HG03457 (cell line): ENCODE data around the gene BPGM.
A peak's percentile ranks its signal among the peaks of the same experiment; 100 is the strongest.

Source experiments
- ATAC-seq: cut with Tn5 transposase; IDR thresholded peaks from one replicate; pipeline ENCODE4 v1.9.1; 2021; ENCODE audit warnings: moderate number of reproducible peaks; ENCODE audit not compliant: unreplicated experiment

The BPGM gene

DNA sequence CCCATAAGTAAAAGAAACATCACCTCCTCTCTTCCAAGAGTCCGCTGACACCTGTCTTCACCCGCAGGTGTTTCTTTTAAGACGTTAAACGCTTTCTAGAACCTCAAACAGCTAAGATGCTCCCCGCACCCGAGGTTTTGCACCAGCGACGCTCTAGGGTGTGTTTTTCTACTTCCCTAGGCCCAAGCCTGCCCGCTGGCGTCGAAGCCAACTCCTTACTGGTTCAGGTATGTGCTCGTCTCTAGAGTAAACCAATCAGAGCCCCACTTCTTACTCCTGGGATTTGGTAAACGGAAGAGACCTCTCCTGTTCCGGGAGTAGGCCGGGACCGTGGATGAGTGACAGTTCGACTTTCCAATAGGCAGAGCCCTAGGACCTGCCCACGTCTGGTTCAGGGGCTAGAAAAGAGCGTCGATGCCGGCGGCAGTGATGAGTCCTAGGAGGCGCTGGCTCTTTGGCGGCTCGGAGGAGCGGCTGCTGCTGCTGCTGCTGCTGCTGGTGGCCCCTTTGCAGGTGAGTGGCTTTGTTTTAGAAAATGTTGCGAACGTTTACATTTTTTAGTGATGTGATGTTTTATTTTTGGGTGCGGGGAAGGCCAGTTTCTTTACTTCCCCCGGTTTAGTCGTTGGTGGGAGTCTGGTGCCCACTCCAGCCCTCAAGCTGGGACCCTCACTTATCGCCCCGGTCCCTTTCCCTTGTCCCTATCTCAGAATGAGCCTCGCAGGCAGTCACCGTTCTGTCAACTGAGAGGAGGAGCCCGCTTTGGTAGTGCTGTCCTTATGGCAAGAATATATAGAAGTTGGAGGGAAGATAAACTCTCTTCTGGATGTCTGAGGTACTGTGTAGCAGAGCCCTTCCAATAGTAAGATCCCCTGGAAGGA is at the start of gene BPGM:
Gene BPGM (plus strand): TSS at position 429 of the 881 bp plus-strand sequence. CDS start 14,655 bp downstream, outside the sequence.
- ATAC-seq, result peak; percentile 98

- ATAC-seq, result no peak
Measured at GRCh38 chr7:134599371-134599770, 47.3 kb upstream of the BPGM start.

GRCh38 chr7:134601459-134601858 is 45.2 kb upstream of the BPGM start:
- no peak for ATAC-seq

DNA sequence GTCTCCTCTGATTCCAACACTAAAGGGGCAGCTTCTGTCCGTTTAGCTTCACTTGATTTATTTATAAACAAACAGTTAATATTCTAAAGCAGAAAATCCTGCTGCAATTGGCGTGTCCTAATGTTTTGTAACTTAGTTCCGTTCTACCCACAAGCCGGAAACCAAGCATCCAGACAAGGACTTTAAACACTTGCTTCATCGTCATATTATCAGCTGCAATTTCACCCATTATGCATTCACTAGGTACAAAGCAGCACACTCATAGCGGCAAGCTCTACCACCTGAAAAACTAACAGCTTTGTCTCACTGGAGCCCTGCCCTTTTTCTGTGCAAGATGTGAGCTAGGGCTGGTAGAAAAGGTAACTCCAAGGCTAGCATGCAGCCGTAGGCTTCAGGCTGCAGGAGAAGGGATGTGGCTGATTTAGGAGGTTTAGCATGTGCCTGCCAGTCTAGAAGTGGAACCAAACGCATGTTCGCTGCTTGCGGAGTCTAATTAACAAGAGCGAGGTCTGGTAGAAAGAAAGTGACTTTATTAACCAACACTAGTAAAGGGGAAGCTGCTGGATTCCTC is 43.7 kb upstream of the BPGM start:
- no peak for ATAC-seq

DNA sequence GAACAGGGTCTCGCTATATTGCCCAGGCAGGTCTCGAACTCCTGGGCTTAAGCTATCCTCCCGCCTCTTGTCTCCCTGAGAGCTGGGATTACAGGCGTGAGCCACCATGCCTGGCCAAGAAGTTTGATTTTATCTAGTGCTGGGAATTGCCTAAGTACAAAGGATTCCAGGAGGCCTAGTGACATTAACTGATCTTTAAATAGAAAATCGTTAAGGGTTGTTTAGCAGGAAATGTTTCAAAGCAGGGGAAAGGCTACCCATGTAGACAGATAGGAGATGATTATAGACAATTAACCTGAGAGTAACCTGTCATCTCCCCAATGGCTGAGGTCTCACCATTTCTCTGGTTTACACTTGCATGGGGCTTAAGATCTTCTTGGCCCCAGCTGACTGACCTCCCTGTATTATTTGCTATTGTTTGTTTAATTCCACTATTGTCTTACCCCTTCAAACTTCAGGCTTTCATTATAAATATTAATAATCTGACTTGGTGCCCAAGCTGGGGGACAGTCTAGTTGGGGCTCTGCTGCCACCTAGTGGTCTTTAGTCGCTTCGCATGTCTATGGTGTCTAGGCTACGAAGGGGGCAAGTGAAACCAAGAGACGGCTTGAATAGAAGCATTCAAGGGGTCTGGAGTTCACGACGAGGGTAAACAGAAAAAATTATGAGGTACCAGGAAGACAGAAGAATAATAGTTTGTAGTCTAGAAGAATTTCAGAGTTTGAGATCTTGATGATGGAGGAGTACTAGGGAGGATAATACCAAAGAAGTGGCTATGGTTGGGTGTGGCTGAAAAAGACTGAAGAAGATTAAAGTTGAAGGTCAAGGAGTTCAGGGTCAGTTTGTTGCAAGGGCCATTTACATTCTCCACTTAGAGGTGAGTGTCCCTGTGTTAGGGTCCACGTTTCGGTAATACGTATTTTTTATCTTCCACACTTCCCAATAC is 40.4 kb upstream of the BPGM start:
- ATAC-seq, result peak; percentile 57

GRCh38 chr7:134611611-134612151 is 35.0 kb upstream of the BPGM start:
- ATAC-seq, result no peak

DNA sequence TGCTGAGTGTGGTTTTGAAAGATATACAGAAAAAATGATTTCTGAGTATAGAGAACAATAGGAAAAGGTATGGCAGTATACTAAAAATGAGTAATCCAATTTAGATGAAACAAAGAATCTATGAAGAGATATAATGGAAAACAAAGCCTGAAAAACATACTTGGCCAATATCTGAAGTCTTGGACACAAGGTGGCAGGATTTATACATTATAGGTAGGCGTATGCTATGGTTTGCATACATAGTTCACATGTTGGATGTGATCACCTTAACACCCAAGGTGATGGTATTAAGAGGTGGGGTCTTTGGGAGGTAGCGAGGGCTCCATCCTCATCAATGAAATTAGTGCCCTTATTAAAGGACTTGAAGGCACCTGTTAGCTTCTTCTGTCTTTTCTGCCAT is 34.5 kb upstream of the BPGM start:
- no peak for ATAC-seq

- no peak for ATAC-seq
Measured at GRCh38 chr7:134613623-134614347, 32.9 kb upstream of the BPGM start.

GRCh38 chr7:134616611-134617010 is 30.0 kb upstream of the BPGM start:
- no peak for ATAC-seq

- no peak for ATAC-seq
Measured at GRCh38 chr7:134618756-134619530, 27.7 kb upstream of the BPGM start.

DNA sequence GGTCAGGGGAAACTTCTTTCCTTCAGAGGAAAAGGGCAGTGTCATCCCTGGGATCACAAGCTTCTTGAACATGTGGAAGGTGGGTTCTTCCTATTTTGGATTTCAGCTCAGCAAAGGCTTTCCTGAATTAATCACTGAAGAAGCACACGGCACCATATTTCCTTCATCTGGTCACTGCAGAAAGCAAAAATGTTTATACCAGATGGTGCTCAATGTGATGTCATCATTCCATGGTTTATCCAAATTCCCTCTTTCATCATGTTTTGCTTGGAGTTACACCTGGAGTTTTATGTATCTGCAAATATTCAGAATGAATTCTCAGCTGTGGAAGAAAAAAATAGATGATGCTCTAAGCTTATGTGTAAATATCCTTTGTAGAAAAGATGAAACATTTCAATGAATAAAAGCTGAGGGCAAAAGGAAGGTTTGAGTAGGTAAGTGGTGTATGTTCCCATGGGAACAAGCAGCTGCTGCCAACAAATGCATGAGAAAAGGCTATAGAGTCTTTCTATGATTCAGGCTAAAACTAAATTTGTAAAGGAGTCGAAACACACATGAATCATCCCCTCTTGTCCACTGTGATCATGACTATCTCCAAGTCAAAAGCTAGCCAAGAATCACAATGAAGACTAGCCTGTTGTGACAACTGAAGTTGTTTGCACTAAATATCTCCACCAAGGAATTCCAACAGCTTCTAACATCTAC is 26.9 kb upstream of the BPGM start:
- ATAC-seq, result no peak

GRCh38 chr7:134622303-134622995 is 24.2 kb upstream of the BPGM start:
- no peak for ATAC-seq

DNA sequence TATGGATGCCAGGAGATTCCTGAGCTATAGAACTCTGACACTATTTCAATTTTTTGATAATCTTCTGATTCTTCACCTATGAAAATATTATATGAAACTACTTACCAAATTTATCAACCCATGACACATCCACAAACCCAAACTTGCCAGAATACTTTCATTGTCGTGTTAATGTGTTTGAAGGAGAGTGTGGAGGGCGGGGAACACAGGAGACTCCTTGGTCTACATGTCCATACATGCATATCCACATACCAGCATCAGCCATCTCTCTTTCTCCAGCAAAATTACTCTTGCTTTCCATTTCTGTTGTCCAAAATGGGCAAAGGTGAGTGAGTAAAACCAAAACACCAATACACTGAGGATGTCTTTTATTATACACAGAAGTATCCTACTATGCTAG is 23.5 kb upstream of the BPGM start:
- no peak for ATAC-seq

GRCh38 chr7:134625550-134625949 is 21.1 kb upstream of the BPGM start:
- ATAC-seq, result no peak

- no peak for ATAC-seq
Measured at GRCh38 chr7:134627109-134627774, 19.4 kb upstream of the BPGM start.

DNA sequence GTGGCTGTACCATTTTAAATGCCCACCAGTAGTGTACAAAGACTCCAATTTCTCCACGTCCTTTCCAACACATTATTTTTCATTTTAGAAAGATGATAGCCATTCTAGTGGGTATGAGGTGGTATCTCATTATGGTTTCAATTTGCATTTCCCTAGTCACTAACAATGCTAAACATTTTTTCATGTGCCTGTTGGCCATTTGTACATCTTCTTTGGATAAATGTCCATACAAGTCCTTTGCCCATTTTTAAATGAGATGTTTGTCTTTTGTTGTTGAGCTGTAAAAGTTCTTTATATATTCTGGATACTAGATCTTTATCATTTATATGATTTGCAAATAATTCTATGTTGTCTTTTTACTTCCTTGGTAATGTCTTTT is 18.9 kb upstream of the BPGM start:
- no peak for ATAC-seq

GRCh38 chr7:134629445-134629844 is 17.2 kb upstream of the BPGM start:
- no peak for ATAC-seq

GRCh38 chr7:134630237-134630636 is 16.4 kb upstream of the BPGM start:
- no peak for ATAC-seq
